ENCODE data around the gene DOCK2.

Gene DOCK2

DNA sequence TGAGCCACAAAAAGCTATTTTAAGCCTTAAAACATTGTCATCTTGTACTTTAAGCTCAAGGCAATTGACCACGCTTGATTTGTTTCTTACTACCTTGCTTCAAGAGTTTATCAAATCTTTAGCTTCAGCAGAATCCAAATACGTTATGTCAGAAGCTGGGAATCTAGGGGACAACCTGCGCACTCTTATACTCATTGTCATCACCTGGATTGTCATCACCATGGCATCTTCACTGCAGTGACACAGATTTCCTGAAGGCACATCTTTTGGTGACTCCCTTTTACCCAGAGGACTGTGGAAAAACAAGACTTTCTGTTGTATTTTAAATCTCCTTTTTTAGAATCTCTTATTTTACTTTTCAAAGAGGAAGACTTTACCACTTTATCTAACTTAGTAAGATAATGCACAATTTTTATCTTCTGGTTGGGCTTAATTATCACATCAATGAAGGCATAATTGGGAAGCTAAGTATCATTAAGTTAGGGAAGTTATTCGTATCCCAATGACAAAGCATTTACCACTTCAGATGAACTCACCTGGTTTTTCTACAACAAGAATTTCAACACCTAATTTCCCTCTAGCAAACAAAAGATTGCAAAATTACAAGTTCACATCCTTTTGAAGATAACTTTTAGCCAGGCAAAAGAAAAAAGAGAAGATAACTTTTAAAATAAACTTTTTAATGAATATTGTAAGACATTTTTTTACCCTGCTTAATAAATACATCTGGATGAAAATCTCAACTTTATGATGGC is 162.0 kb downstream of the DOCK2 start:
- Histone ChIP-seq H3K36me3 (no peaks in the 10 kb centered on the region), H3K27ac (no peak overlapping the region), H3K4me3 (ENCODE audit: low read depth, low read length) (no peak overlapping the region), H3K9me3 (ENCODE audit: severe bottlenecking) (no peaks in the 10 kb centered on the region), H3K27me3 (ENCODE audit: insufficient read depth, low read depth, severe bottlenecking) (peaks cover 74% of the 10 kb centered on the region)
- TF ChIP-seq, protein P1, sequence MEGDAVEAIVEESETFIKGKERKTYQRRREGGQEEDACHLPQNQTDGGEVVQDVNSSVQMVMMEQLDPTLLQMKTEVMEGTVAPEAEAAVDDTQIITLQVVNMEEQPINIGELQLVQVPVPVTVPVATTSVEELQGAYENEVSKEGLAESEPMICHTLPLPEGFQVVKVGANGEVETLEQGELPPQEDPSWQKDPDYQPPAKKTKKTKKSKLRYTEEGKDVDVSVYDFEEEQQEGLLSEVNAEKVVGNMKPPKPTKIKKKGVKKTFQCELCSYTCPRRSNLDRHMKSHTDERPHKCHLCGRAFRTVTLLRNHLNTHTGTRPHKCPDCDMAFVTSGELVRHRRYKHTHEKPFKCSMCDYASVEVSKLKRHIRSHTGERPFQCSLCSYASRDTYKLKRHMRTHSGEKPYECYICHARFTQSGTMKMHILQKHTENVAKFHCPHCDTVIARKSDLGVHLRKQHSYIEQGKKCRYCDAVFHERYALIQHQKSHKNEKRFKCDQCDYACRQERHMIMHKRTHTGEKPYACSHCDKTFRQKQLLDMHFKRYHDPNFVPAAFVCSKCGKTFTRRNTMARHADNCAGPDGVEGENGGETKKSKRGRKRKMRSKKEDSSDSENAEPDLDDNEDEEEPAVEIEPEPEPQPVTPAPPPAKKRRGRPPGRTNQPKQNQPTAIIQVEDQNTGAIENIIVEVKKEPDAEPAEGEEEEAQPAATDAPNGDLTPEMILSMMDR (IDR thresholded peaks at IDR 0.05; ENCODE audit: low read depth, low read length) = no peak
- no peak for DNase-seq

DNA sequence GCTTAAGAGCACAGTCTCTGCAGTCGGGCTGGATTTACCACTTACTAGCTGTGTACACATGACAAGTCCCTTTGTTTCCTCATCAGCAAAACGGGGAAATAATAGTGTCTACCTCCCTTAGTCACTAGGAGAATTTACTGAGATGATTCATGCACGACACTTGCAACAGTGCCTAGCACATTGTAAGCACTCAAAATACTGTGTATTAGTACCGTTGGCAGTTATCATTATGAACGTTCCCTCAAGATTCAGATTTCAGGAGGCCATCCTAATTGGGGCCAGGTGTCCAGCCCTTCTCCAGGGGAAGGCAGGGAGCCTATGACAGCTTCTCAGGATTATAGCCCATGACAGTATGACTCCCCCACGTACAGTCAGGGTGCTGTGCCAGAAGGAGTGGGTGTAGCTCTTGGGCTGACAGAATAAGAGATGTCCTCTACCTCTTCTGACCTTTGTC is 164.3 kb downstream of the DOCK2 start:
- Histone ChIP-seq H3K4me3 (ENCODE audit: low read depth, low read length) (no peak overlapping the region), H3K27me3 (ENCODE audit: insufficient read depth, low read depth, severe bottlenecking) (peaks cover 66% of the 10 kb centered on the region), H3K27ac (no peak overlapping the region), H3K36me3 (no peaks in the 10 kb centered on the region), H3K9me3 (ENCODE audit: severe bottlenecking) (no peaks in the 10 kb centered on the region)
- TF ChIP-seq, protein P1 (IDR thresholded peaks at IDR 0.05; ENCODE audit: low read depth, low read length) = no peak
- no peak for DNase-seq

DNA sequence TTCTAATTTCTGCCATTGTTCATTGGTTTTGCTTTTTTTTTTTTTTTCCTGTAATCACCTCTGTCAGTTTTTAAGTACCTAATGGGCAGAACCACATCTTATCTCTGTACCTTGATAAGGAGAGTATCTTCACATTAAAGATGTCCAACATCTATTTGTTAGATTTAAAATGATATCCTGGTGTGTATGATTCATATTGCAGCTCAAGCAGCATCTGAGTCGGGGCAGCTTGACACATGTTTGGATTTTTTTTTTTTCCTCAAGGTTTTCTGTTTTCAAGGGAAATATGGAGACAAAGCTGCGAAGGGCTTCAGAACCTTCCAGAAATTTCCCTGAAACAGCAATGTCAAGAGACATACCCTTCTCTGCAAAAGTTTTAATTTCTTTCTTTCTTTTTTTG is 164.7 kb downstream of the DOCK2 start:
- TF ChIP-seq, protein P1 (IDR thresholded peaks at IDR 0.05; ENCODE audit: low read depth, low read length) = no peak
- no peaks in the 10 kb centered on the region for H3K9me3 ChIP-seq (ENCODE audit: severe bottlenecking)
- H3K27me3 ChIP-seq (ENCODE audit: insufficient read depth, low read depth, severe bottlenecking) = peaks cover 63% of the 10 kb centered on the region
- no peak overlapping the region for H3K4me3 ChIP-seq (ENCODE audit: low read depth, low read length)
- DNase-seq = no peak
- no peak overlapping the region for H3K27ac ChIP-seq
- no peaks in the 10 kb centered on the region for H3K36me3 ChIP-seq

DNA sequence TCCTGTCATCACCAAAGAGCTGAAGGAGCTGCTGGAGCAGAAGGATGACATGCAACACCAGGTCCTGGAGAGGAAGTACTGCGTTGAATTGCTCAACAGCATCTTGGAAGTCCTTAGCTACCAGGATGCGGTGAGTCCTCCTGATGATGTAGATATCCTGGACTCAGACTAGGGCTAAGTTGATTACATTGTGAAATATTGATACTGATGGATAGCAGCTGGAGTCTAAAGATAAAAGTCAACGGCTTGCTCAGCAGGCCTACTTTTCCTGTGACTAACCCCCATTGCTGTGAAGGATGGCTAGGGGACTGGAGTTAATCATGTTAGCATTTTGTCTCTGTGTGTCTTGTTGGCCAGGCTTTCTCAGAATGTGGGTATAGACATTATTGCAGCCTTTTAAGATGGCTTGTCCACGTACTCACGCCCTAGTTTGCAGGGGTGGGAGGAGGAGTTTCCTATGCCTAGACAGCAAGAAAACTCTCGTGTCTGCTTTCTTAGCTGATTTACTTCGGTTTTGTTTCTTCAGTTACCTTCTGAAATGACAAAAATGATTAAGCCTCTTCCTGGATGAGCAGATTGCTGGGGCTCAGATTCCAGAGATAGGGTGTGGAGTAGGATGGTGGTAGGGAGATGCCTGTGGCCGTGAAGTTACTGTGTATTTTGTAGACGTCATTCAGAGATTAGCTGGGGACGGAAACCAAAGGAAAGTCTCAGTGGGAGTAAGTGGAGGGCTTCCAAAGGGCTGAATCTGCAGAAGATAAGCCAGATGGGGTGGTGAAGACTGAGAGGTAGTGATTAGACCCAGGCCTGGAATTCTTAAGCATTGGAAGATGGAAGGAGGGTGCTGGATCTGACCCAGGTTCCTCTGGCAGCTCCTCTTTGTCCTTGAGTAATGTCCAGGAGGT is 166.3 kb downstream of the DOCK2 start:
- H3K27me3 ChIP-seq (ENCODE audit: insufficient read depth, low read depth, severe bottlenecking) = peaks cover 63% of the 10 kb centered on the region
- H3K4me3 ChIP-seq (ENCODE audit: low read depth, low read length) = no peak overlapping the region
- H3K9me3 ChIP-seq (ENCODE audit: severe bottlenecking) = no peaks in the 10 kb centered on the region
- H3K36me3 ChIP-seq = no peaks in the 10 kb centered on the region
- TF ChIP-seq, protein P1 (IDR thresholded peaks at IDR 0.05; ENCODE audit: low read depth, low read length) = no peak
- no peak for DNase-seq
- no peak overlapping the region for H3K27ac ChIP-seq

DNA sequence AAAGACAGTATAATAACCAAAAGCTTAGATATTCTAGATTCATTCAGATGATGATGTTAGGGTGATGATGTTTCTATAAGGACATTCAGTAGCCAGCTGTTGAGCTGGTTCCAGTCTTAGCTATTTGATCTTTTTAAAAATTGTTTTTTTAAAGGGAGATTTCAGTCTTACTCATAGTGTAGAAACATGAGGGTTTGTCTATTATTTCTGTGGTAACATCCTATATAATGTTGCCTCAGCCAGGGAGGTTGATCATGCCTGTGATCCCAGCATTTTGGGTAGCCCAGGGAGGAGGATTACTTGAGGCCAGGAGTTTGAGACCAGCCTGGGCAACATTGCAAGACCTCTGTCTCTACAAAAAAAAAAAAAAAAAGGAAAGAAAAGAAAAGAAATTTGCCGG is 167.8 kb downstream of the DOCK2 start:
- H3K27ac ChIP-seq = no peak overlapping the region
- H3K36me3 ChIP-seq = no peaks in the 10 kb centered on the region
- no peak for DNase-seq
- TF ChIP-seq, protein P1 (IDR thresholded peaks at IDR 0.05; ENCODE audit: low read depth, low read length) = no peak
- H3K4me3 ChIP-seq (ENCODE audit: low read depth, low read length) = no peak overlapping the region
- H3K27me3 ChIP-seq (ENCODE audit: insufficient read depth, low read depth, severe bottlenecking) = peaks cover 64% of the 10 kb centered on the region
- no peaks in the 10 kb centered on the region for H3K9me3 ChIP-seq (ENCODE audit: severe bottlenecking)
